SK-N-MC (cell line): Measurements from ENCODE around the gene PRAC1.

Experiments
- EZH2 ChIP-seq: fragments of 200-600 bp; sonication (generic); IDR thresholded peaks from one replicate; pipeline ENCODE4 v1.6.1; 2017; ENCODE audit warnings: antibody characterized with exemption
- FOXP2 ChIP-seq: optimal IDR thresholded peaks from 2 replicates; pipeline ENCODE3; 2011; ENCODE audit warnings: mild to moderate bottlenecking, moderate library complexity; ENCODE audit not compliant: insufficient read depth; ENCODE audit errors: extremely low read length, control extremely low read depth
- POLR2AphosphoS5 ChIP-seq: IDR thresholded peaks from 2 replicates; pipeline ENCODE4 v1.6.1; 2012; ENCODE audit warnings: mild to moderate bottlenecking, low read depth, low read length, borderline replicate concordance

DNA sequence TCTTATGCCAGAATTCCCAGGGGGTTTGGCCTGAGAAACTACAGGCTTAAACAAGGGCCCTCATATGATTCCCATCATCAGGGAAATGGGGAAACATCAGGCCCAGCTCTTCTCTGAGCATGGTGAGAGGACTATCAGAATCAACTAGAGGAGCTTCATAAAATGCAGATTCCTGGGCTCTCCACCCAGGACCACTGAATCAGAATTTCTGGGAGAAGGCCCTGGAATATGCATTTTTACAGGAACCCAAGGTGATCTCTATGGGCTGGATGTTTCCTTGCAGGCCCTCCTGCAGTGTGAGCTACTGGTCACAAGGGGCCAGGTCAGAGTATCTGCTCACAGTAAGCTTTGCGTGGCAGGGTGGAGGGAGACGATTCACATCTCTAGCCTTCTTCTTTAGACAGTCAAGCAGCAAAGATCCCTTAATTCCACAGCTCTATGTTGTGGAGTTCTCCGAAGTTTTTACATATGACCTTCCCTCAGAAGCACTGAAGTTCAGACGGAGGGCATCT lies 45.0 kb upstream of the PRAC1 start:
- TF ChIP-seq EZH2: no peak
- TF ChIP-seq POLR2AphosphoS5: no peak
- no peak for TF ChIP-seq FOXP2
